IPS-18c (cell line): ENCODE measurements around the gene SH3GL1.

Experiments
- H3K4me3 ChIP-seq: 2 replicates; pipeline ENCODE4 v1.7.0; 2013; ENCODE audit warnings: low read depth, mild to moderate bottlenecking, low read length, moderate library complexity; ENCODE audit not compliant: insufficient read depth
- H3K9me3 ChIP-seq: one replicate; pipeline ENCODE4 v1.6.1; 2013; ENCODE audit warnings: mild to moderate bottlenecking, low read length, moderate library complexity; ENCODE audit not compliant: control insufficient read depth, insufficient read depth

SH3GL1 gene

DNA sequence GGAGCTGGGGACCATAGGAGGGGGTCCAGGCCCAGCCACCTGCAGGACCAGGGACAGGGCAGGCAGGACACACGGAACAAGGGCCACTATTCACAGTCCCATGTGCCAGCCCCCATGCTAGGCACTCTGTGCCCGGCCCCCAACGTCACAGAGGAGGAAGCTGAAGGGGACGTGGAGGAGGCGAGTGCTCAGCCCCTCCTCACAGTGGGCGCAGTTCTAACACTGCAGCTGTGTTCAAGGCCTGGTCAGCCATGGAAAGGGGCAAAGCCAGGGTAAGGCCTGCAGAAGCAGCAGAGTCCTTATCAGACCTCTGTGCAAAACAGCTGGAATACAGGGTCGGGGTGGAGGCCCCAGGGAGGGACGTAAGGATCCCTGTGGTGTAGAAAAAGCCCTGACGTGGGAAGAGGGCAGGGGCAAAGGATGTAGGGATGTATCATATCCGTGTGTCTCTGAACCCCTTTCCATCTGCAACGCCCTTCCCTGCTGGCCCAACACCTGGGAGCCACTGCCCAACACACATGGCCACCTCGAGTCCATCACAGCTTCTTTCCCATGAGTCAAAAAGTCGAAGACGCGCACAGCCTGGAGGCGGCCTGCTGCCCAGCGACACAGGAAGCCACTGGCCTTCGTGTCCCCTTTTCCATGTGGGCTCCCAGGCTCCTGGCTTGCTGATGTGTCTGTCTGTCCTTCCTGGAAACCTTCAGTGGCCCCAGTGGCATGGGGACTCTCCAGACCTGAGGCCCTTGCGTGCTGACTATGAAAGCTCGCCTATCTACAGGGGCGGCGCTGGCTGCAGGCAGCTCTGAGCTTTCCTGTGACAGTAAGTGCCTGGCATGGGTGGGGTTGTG is 28.0 kb downstream of the SH3GL1 start:
- Histone ChIP-seq H3K4me3 (no peak overlapping the region), H3K9me3 (no peaks in the 10 kb centered on the region)

- Histone ChIP-seq H3K9me3 (no peaks in the 10 kb centered on the region), H3K4me3 (no peak overlapping the region)
Observed at GRCh38 chr19:4371247-4372164, 28.8 kb downstream of the SH3GL1 start.

GRCh38 chr19:4370418-4371041 is 29.8 kb downstream of the SH3GL1 start:
- no peaks in the 10 kb centered on the region for H3K9me3 ChIP-seq
- H3K4me3 ChIP-seq = no peak overlapping the region

DNA sequence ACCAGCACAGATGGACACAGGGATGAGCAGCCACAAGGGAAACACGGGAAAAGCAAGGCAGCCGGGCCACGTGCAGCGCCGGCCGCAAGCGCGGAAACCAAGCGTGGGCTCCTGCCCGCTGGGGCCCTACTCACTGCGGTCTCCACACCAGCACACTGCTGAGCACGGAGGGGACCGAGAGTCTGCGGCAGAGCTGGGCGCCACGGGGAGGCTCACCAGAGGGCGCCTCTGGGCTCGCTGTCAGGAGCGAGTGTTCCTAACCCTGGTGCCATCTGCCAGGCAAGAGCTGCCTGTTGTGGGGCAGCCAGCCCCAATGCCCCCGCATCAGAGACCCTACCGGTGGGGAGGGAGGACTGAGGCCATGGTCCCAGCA is 30.5 kb downstream of the SH3GL1 start:
- no peaks in the 10 kb centered on the region for H3K9me3 ChIP-seq
- no peak overlapping the region for H3K4me3 ChIP-seq

DNA sequence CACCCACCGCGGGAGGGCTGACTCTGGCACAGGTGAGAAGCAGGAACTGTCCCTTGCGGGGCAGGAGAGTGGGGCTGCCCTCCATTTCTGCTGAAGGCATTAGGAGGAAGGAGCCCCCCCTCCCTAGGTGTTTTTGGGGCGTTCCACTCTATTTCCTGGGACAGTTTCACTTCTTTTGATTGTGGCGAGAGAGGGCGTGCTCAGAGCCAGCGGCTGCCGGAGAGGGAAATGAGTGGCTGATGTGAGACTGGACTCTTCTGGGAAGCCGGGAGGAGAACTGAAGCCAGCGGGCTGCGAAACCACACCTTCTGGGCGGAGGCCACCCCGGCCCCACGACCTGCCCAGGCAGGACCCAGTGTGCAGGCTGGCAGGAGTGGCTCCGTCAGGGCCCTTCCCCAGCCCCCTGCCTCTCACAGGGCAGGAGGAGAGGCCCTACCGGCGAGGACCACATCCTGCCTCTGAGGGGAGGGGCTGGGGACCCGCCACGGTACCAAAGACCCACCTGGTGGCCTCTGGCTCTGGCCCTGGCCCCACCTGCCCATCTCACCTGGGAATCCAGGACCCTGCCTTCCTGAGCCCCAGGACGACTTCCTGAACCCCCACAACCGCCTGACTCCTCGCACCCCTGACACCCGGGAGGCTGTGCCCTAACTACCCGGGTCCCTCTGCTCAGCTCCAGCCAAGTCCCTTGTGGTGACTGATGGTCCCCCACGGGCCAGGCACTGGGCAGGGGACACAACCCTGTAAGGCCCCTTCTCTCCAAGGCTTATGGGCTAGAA is 31.0 kb downstream of the SH3GL1 start:
- no peaks in the 10 kb centered on the region for H3K9me3 ChIP-seq
- no peak overlapping the region for H3K4me3 ChIP-seq

GRCh38 chr19:4368128-4368820 is 32.1 kb downstream of the SH3GL1 start:
- Histone ChIP-seq H3K4me3 (no peak overlapping the region), H3K9me3 (no peaks in the 10 kb centered on the region)

GRCh38 chr19:4367781-4368127 is 32.6 kb downstream of the SH3GL1 start:
- no peaks in the 10 kb centered on the region for H3K9me3 ChIP-seq

GRCh38 chr19:4367336-4367723 is 33.0 kb downstream of the SH3GL1 start:
- Histone ChIP-seq H3K4me3 (no peak overlapping the region), H3K9me3 (no peaks in the 10 kb centered on the region)

More at GRCh38 chr19:4367781-4368127, 32.6 kb downstream of the SH3GL1 start:
- H3K4me3 ChIP-seq = no peak overlapping the region

DNA sequence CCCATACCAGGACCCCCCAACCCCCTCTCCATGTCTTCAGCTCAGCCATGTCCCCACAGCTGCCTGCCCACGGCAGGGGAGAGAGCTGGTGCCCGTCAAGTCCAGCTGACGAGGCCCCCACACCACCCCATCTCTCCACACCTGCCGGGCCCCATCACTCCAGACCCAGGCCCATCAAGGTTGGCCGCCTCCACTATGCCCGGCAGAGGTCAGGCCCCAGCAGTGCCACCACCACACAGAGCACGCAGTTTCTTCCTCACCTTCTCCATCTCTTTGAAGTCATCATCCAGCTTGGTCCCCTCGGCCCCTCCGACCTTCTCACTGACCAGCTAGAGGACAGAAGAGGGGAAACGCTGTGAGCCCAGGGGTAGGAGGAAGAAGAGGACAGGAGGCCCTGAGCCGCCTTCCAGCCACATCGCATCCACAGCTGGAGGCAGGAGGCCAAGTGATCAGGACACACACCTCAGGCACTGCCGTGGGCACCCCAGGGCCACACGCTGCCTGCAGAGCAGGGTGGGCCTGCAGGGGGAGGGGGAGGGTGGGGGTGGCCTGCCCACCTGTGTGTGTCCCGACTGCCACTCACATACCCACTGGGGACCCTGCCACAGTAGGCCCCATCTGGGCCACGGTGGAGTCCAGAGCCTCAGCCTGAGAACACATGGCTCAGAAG is 33.5 kb downstream of the SH3GL1 start:
- H3K4me3 ChIP-seq = no peak overlapping the region
- H3K9me3 ChIP-seq = no peaks in the 10 kb centered on the region

- H3K9me3 ChIP-seq = no peaks in the 10 kb centered on the region
- no peak overlapping the region for H3K4me3 ChIP-seq
Observed at GRCh38 chr19:4365791-4366665, 34.3 kb downstream of the SH3GL1 start.

- no peaks in the 10 kb centered on the region for H3K9me3 ChIP-seq
- no peak overlapping the region for H3K4me3 ChIP-seq
Observed at GRCh38 chr19:4365341-4365740, 35.0 kb downstream of the SH3GL1 start.

DNA sequence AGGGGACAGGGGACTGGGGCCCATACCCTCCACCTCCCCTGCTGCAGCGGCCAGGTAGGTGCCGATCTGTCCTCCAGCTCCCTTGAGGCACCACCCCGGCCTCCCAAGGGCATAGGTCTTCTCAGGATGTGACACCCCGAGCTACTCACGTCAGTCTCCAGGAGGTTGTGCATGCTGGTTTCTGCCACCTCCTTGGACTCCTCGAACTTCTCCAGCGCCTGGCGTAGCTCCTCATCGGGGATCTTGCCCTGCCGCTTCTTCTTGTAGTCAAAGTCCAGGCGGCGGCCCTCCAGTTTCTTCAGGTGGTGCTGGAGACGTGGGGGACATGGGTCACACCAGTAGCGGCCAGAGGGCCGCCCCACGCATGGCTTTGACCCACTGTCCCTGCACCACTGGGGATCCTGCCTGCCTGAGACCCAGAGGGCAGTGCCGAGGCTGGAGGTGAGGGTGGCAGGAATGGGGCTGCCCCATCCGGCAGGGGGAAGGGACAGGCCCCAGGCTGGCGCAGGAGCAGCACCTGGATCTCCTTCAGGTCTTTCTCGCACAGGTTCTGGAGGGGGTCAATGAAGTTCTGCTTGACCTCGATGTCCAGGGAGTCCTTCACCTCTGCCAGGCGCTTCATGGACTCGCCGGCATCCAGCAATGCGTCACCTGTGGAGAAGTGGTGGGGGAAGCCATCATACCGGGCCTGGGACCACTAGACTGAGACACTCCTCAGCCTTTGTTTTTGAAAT is 36.6 kb downstream of the SH3GL1 start:
- Histone ChIP-seq H3K9me3 (no peaks in the 10 kb centered on the region), H3K4me3 (no peak overlapping the region)

GRCh38 chr19:4362831-4363545 is 37.4 kb downstream of the SH3GL1 start:
- no peak overlapping the region for H3K4me3 ChIP-seq
- no peaks in the 10 kb centered on the region for H3K9me3 ChIP-seq

- H3K4me3 ChIP-seq = no peak overlapping the region
Observed at GRCh38 chr19:4362101-4362828, 38.1 kb downstream of the SH3GL1 start.

More at GRCh38 chr19:4362101-4362828, 38.1 kb downstream of the SH3GL1 start:
- no peaks in the 10 kb centered on the region for H3K9me3 ChIP-seq
